ENCODE measurements around the gene CHMP4B.

Gene CHMP4B

DNA sequence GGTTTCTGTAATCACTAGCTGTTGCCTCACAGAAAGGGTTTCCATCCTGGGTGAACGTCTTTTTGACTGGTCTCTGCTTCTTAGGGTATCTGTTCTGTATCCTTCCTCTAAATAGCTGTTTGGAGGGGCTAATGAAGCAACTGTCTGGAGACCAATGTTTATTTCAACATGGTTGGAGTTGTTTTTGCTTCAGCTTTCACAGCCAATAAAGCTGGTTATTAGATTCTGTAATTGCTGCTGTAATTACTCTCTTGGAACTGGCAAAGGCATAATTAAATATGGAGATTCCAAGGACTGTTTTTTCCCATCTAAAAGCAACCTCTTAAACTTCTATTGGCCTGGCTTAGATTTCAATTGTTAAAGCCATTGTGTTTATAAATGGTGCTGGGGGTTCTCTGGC lies 31.9 kb downstream of the CHMP4B start:
- DNase-seq (ENCODE audit: low spot score), result no peak
- in situ Hi-C loops (cut with MboI; ENCODE audit: low sequenced_read_pairs, unreplicated experiment), result no loop called here
- TF ChIP-seq, protein P1, sequence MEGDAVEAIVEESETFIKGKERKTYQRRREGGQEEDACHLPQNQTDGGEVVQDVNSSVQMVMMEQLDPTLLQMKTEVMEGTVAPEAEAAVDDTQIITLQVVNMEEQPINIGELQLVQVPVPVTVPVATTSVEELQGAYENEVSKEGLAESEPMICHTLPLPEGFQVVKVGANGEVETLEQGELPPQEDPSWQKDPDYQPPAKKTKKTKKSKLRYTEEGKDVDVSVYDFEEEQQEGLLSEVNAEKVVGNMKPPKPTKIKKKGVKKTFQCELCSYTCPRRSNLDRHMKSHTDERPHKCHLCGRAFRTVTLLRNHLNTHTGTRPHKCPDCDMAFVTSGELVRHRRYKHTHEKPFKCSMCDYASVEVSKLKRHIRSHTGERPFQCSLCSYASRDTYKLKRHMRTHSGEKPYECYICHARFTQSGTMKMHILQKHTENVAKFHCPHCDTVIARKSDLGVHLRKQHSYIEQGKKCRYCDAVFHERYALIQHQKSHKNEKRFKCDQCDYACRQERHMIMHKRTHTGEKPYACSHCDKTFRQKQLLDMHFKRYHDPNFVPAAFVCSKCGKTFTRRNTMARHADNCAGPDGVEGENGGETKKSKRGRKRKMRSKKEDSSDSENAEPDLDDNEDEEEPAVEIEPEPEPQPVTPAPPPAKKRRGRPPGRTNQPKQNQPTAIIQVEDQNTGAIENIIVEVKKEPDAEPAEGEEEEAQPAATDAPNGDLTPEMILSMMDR (IDR thresholded peaks at IDR 0.05; ENCODE audit: borderline replicate concordance, control extremely low read depth, extremely low read depth, insufficient read depth, missing control alignments), result no peak

DNA sequence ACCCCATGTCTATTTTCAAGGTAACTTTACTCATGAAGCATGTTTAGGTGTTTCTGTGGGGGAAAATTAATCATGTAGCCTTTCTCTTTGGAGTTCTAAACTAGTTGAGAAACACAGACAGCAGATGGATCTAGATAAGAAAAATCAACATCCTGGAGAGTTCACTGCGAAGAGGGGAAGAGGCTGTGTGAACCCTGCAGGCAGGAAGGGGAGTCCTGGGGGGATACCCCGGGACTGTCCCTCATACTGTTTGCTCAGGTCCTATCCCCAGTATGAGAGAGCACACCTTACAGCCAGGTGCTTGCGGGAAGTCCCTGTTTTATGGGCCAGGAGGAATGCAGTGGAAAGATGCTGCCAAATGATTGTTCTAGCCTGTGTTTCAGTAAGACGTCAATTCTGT lies 32.7 kb downstream of the CHMP4B start:
- TF ChIP-seq, protein P1 (IDR thresholded peaks at IDR 0.05; ENCODE audit: borderline replicate concordance, control extremely low read depth, extremely low read depth, insufficient read depth, missing control alignments), result no peak
- DNase-seq (ENCODE audit: low spot score), result peak; percentile 69
- in situ Hi-C loops (cut with MboI; ENCODE audit: low sequenced_read_pairs, unreplicated experiment), result no loop called here

DNA sequence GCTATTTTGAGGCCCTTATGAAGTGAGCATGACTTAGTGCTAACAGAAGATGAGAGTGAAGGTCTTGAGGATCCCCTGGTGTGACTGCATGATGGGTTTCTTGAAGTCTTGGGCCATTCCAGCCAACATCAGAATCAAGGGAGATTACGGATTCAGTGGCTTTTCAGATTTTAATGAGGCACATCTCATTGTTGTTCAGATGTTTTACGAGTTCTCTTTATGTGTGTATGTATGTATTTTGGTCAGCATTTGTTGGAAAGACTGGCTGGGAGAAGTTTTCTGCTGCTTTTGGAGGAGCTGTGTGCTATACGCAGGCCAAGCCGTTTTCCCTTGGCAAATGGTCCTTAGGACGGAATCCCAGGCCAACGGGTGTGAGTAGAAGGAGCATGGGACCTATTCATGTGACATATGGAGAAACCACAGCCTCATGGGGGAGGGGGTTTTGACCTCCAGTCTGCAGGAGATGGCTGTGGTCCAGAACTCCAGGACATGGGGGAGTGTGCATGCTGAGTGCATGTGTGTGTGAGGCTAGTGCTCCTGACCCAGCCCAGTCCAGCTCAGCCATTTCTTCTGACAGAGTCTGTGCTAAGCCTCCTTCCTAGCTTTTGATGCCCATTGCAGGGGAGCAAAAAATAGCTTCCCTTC lies 35.3 kb downstream of the CHMP4B start:
- in situ Hi-C loops (cut with MboI; ENCODE audit: low sequenced_read_pairs, unreplicated experiment), result no loop called here
- no peak for DNase-seq (ENCODE audit: low spot score)
- TF ChIP-seq, protein P1 (IDR thresholded peaks at IDR 0.05; ENCODE audit: borderline replicate concordance, control extremely low read depth, extremely low read depth, insufficient read depth, missing control alignments), result no peak

DNA sequence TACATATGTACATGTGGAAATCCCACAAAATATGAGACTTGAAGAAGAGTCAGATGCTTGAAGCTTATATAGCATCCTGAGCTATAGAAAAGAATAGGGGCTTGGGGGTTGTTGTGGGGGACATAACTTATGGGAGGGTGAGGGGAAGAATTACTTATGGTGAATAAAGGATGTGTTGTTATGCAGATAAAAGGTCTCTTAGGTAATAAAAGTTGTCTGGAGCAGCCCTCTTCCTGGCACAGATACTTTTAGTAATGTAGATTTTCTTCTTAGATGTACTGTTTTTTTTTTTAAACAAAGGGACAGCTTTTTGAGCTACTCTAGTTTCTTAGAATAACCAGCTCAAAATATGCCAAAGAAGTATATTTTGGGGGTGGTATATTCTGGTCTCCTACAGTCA lies 35.9 kb downstream of the CHMP4B start:
- TF ChIP-seq, protein P1 (IDR thresholded peaks at IDR 0.05; ENCODE audit: borderline replicate concordance, control extremely low read depth, extremely low read depth, insufficient read depth, missing control alignments), result no peak
- in situ Hi-C loops (cut with MboI; ENCODE audit: low sequenced_read_pairs, unreplicated experiment), result no loop called here
- DNase-seq (ENCODE audit: low spot score), result no peak

DNA sequence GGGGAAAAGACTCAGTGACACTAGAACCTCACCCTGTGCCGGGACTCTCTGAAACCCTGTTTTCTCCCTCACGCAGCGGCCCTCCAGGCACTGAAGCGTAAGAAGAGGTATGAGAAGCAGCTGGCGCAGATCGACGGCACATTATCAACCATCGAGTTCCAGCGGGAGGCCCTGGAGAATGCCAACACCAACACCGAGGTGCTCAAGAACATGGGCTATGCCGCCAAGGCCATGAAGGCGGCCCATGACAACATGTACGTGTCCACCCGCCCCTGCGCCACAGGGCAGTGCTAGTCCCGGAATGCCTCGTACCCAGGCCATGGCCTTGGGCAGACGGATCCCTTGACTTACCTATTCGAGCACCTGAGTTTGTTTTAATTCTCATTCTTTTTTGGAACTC lies 37.2 kb downstream of the CHMP4B start:
- no peak for DNase-seq (ENCODE audit: low spot score)
- in situ Hi-C loops (cut with MboI; ENCODE audit: low sequenced_read_pairs, unreplicated experiment), result no loop called here
- TF ChIP-seq, protein P1 (IDR thresholded peaks at IDR 0.05; ENCODE audit: borderline replicate concordance, control extremely low read depth, extremely low read depth, insufficient read depth, missing control alignments), result no peak

DNA sequence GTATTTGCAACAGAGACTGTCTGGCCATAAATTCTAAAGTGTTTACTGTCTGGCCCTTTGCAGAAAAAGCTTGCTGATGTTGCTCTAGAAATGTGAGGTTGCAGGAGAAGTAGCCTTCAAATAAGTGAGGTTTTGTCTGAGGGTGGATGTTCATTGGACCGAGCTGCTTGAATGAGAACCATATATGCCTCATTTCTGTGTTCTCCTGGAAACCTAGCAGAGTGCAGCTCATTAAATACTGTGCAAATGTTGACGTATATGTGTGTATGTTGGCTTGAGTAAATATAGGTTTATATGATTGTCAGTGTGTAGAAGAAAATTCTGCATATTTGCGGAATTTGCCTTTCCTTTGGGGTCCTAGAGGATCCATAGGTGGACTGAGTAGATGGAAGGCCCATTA lies 39.0 kb downstream of the CHMP4B start:
- no peak for DNase-seq (ENCODE audit: low spot score)
- TF ChIP-seq, protein P1 (IDR thresholded peaks at IDR 0.05; ENCODE audit: borderline replicate concordance, control extremely low read depth, extremely low read depth, insufficient read depth, missing control alignments), result no peak
- in situ Hi-C loops (cut with MboI; ENCODE audit: low sequenced_read_pairs, unreplicated experiment), result no loop called here
